Panc1 (cell line): ENCODE data around the gene PARD3. TPM values are rescaled to one million over a fixed set of nuclear protein-coding genes. Genes with fewer than 3 reads are reported as not detected.

ENCODE experiments used
- ATAC-seq: fragments of 200-7000 bp; cut with Tn5 transposase; 2 replicates; pipeline ENCODE4 v1.9.1; 2020; ENCODE audit warnings: mild to moderate bottlenecking, moderate library complexity
- BruUV-seq: library from RNA; stranded (reverse); fragments of 400-500 nt; replicated peaks from 2 replicates; lab custom pipeline; 2021; lab: Mats Ljungman, UMichigan
- CTCF ChIA-PET: fragments of 300-600 bp; sonication (Branson Sonifier 250); formaldehyde crosslinking; loops from one replicate; lab custom pipeline; 2022; ENCODE audit warnings: antibody characterized with exemption; lab: Charles Lee
- POLR2A ChIA-PET: fragments of 300-600 bp; sonication (Branson Sonifier 250); formaldehyde crosslinking; loops from one replicate; lab custom pipeline; 2022; ENCODE audit warnings: antibody characterized with exemption; lab: Charles Lee
- DNase-seq: peaks from one replicate; pipeline ENCODE4 v3.0.0-alpha.2; 2010; ENCODE audit warnings: low read depth, low spot score
- H3K27ac ChIP-seq: 2 replicates; pipeline ENCODE4 v1.5.1; 2011; ENCODE audit warnings: mild to moderate bottlenecking, low read length, inconsistent platforms
- H3K27me3 ChIP-seq: fragments of 200-500 bp; sonication (Bioruptor generic); 2 replicates; pipeline ENCODE4 v1.6.0; 2014; ENCODE audit warnings: low read length, inconsistent platforms; ENCODE audit not compliant: control insufficient read depth, insufficient read depth
- H3K36me3 ChIP-seq: fragments of 200-500 bp; sonication (Bioruptor generic); 2 replicates; pipeline ENCODE4 v1.5.1; 2014; ENCODE audit warnings: inconsistent platforms, mild to moderate bottlenecking, low read length, moderate library complexity; ENCODE audit not compliant: control insufficient read depth, insufficient read depth
- H3K4me1 ChIP-seq: 2 replicates; pipeline ENCODE4 v1.5.1; 2011; ENCODE audit warnings: inconsistent platforms, mild to moderate bottlenecking, low read length, moderate library complexity; ENCODE audit not compliant: control insufficient read depth, insufficient read depth
- H3K4me3 ChIP-seq, 2 experiments: 2 replicates each; pipeline ENCODE4 v1.5.1; 2011 to 2012; ENCODE audit warnings: low read depth in 2 of 2, low read length in 2 of 2, mild to moderate bottlenecking in 2 of 2, inconsistent platforms in 1 of 2, moderate library complexity in 1 of 2
- H3K9me3 ChIP-seq: fragments of 200-500 bp; sonication (Bioruptor generic); 2 replicates; pipeline ENCODE4 v1.5.1; 2014; ENCODE audit warnings: low read depth, mild to moderate bottlenecking, inconsistent platforms, low read length, moderate library complexity; ENCODE audit not compliant: control insufficient read depth, insufficient read depth
- CTCF ChIP-seq: fragments of 450-650 bp; IDR thresholded peaks from 2 replicates; pipeline ENCODE4 v1.5.1; 2017; ENCODE audit warnings: mild to moderate bottlenecking
- POLR2AphosphoS5 ChIP-seq: IDR thresholded peaks from 2 replicates; pipeline ENCODE4 v1.6.1; 2012; ENCODE audit warnings: mild to moderate bottlenecking, low read depth, low read length, moderate library complexity
- REST ChIP-seq, 2 experiments: IDR thresholded peaks; 2 replicates each; pipeline ENCODE4 v1.6.1; 2011 to 2012; ENCODE audit warnings: low read depth in 2 of 2, control low read depth in 1 of 2, low read length in 1 of 2, mild to moderate bottlenecking in 1 of 2, moderate library complexity in 1 of 2; ENCODE audit not compliant: insufficient read depth in 1 of 2
- SIN3A ChIP-seq: IDR thresholded peaks from 2 replicates; pipeline ENCODE4 v1.6.1; 2012; ENCODE audit warnings: low read depth, mild to moderate bottlenecking, low read length, moderate library complexity, borderline replicate concordance; ENCODE audit not compliant: insufficient read depth
- TCF7L2 ChIP-seq: IDR thresholded peaks from 2 replicates; pipeline ENCODE4 v1.6.1; 2011; ENCODE audit warnings: mild to moderate bottlenecking, low read depth, low read length, inconsistent platforms
- in situ Hi-C: cut with HindIII; loops from 2 replicates; pipeline ENCODE4 v1.10.0; 2016; ENCODE audit warnings: low sequenced_read_pairs, low pct_unique_long_range_greater_than_20kb
- intact Hi-C: fragments of 100-400 bp; cut with micrococcal nuclease; formaldehyde crosslinking; loops from one replicate; pipeline ENCODE4 v1.10.0; 2022; ENCODE audit not compliant: unreplicated experiment
- total RNA-seq: library from RNA; stranded (reverse); gene quantifications from one replicate; pipeline ENCODE4 v1.2.1, GENCODE V29; 2021; ENCODE audit not compliant: unreplicated experiment

PARD3 gene
- total RNA-seq, 1 experiment from 2014 or later, result 29.8 TPM

DNA sequence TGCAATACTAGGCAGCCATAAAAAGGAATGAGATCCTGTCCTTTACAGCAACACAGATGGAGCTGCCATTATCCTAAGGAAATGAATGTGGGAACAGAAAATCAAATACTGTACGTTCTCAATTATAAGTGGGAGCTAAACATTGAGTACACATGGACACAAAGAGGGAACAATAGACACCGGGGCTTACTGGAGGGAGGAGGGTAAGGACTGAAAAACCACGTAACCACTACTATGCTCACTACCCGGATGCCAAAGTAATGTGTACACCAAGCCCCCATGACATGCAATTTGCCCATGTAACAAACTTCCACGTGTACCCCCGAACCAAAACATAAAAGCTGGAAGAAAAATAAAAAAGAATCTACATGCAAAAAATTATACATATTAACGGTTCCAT lies 587.0 kb downstream of the PARD3 start:
- no peak for TF ChIP-seq CTCF
- TF ChIP-seq TCF7L2, result no peak
- no peak for TF ChIP-seq SIN3A
- no peak for TF ChIP-seq POLR2AphosphoS5
- TF ChIP-seq REST (IDR thresholded peaks at IDR 0.05; ENCODE audit: insufficient read depth in 1 of 2, low read depth in 2 of 2, low read length in 1 of 2), result no peak
- no peak for ATAC-seq
- Histone ChIP-seq H3K9me3 (no peaks in the 10 kb centered on the region), H3K27me3 (no peaks in the 10 kb centered on the region), H3K4me3 (no peak overlapping the region), H3K4me1 (no peaks in the 10 kb centered on the region), H3K27ac (no peak overlapping the region), H3K36me3 (no peaks in the 10 kb centered on the region)
- no peak for DNase-seq
- intact Hi-C loops, result no loop called here
- CTCF ChIA-PET, result interaction anchor here (0.6 kb wide), 1 partner anchor 326 kb away, joined by 3 read pairs; no protein-coding TSS in a partner anchor
- in situ Hi-C loops, result no loop called here
- POLR2A ChIA-PET, result no interaction called here
- no TSS peak for BruUV-seq

- in situ Hi-C loops, result no loop called here
Measured at GRCh38 chr10:34224639-34225038, 590.5 kb downstream of the PARD3 start.

More at GRCh38 chr10:34224639-34225038, 590.5 kb downstream of the PARD3 start:
- H3K27me3 ChIP-seq, result no peaks in the 10 kb centered on the region
- no peak for ATAC-seq
- POLR2A ChIA-PET, result no interaction called here
- H3K36me3 ChIP-seq, result no peaks in the 10 kb centered on the region
- no peaks in the 10 kb centered on the region for H3K4me1 ChIP-seq
- H3K4me3 ChIP-seq, result no peak overlapping the region
- CTCF ChIA-PET, result no interaction called here
- H3K27ac ChIP-seq, result no peak overlapping the region
- intact Hi-C loops, result no loop called here
- DNase-seq, result no peak
- H3K9me3 ChIP-seq, result no peaks in the 10 kb centered on the region
- BruUV-seq, result no TSS peak
- no peak for TF ChIP-seq SIN3A
- no peak for TF ChIP-seq TCF7L2
- no peak for TF ChIP-seq CTCF
- TF ChIP-seq REST (IDR thresholded peaks at IDR 0.05; ENCODE audit: insufficient read depth in 1 of 2, low read depth in 2 of 2, low read length in 1 of 2), result no peak
- no peak for TF ChIP-seq POLR2AphosphoS5
